Measurements from ENCODE around the gene ANKS1B. TPM values are rescaled to one million over a fixed set of nuclear protein-coding genes. Genes with fewer than 3 reads are reported as not detected.

Gene ANKS1B
- total and polyA plus RNA-seq, 7 donors: 0.46 to 7.4 (median 3.6) TPM

DNA sequence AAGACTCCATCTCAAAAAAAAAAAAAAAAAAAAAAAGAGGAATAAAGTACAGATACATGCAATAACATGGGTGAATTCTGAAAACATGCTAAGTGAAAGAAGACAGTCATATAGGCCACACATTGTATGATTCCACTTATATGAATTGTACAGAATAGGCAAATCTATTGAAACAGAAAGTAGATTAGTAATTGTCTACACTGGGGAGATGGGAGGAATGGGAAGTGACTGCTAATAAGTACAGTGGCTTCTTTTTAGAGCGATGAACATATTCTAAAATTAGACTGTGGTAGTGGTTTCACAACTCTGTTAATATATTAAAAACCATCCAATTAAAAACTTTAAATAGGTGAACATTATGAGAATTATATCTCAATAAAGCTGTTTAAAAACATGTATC, 74.4 kb downstream of the ANKS1B start:
- 16 to 47% (median 21%) methylated on average over 1 of the region's 1 CpG for WGBS, 3 donors
- H3K27me3 ChIP-seq (ENCODE audit: insufficient read depth in 3 of 3, low read length in 2 of 3): no peaks in the 10 kb centered on the region
- peak overlapping the region; percentile 42 for H3K4me3 ChIP-seq
- no peaks in the 10 kb centered on the region for H3K9me3 ChIP-seq
- H3K27ac ChIP-seq: peak overlapping the region; percentile 58
- intact Hi-C loops (cut with DNase I): no loop called here
- DNase-seq: no peak
- no peak for TF ChIP-seq CTCF (IDR thresholded peaks at IDR 0.05)
- peak; percentile 59 to 83 (median 76) for ATAC-seq
- H3K36me3 ChIP-seq (ENCODE audit: insufficient read depth in 1 of 2, low read depth in 1 of 2): no peaks in the 10 kb centered on the region
- H3K4me1 ChIP-seq: no peaks in the 10 kb centered on the region

DNA sequence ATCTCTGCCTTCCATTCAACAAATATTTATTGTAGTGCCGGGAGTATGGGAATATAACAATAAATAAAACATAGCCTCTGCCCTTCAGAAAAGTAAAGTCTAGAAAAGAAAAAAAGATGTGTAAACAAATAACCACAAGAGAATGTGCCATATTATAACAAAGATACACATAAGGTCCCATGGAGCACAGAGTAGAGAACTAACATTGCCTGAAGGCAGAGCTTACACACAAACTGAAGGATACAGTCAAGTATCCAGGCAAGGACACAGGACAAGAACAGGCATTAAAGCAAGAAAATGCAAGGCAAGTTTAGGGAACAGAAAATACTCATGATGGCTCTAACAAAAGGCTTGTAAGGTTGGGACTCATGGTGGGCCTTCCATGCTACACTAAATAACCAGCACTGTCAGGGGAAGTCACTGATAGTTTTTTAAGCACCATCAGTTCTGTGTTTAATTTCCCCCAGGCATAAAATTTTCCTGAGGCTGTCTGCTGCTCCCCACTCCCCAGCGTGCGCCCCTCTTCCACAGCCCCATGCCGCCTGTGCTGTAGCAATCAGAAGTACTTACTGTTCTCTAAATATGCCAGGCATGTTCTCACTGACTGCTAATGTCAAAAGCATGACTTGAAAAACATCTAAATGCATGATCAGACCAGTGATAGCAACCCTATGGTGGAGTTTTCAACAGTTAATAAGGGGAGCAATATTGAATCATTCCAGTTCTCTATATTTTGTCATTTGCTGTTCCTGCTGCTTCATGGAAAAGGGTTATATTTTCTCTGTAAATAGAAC, 77.8 kb downstream of the ANKS1B start:
- H3K27me3 ChIP-seq (ENCODE audit: insufficient read depth in 3 of 3, low read length in 2 of 3): no peaks in the 10 kb centered on the region
- H3K36me3 ChIP-seq (ENCODE audit: insufficient read depth in 1 of 2, low read depth in 1 of 2): no peaks in the 10 kb centered on the region
- no peaks in the 10 kb centered on the region for H3K9me3 ChIP-seq
- intact Hi-C loops (cut with DNase I): no loop called here
- ATAC-seq (no peak), DNase-seq (no peak)
- WGBS, 3 donors: 47 to 64% (median 58%) methylated on average over 4 of the region's 4 CpGs
- TF ChIP-seq CTCF (IDR thresholded peaks at IDR 0.05): no peak
- H3K4me1 ChIP-seq: no peaks in the 10 kb centered on the region
- no peak overlapping the region for H3K4me3 ChIP-seq
- H3K27ac ChIP-seq: no peak overlapping the region

GRCh38 chr12:99901181-99901580, 83.6 kb downstream of the ANKS1B start:
- no peak overlapping the region for H3K27ac ChIP-seq
- no peak overlapping the region for H3K4me3 ChIP-seq
- H3K36me3 ChIP-seq (ENCODE audit: insufficient read depth in 1 of 2, low read depth in 1 of 2): no peaks in the 10 kb centered on the region
- H3K9me3 ChIP-seq: no peaks in the 10 kb centered on the region
- 14 to 22% (median 16%) methylated on average over 2 of the region's 2 CpGs for WGBS, 3 donors
- DNase-seq (no peak), ATAC-seq (no peak)
- H3K27me3 ChIP-seq (ENCODE audit: insufficient read depth in 3 of 3, low read length in 2 of 3): no peaks in the 10 kb centered on the region
- intact Hi-C loops (cut with DNase I): no loop called here
- no peaks in the 10 kb centered on the region for H3K4me1 ChIP-seq
- TF ChIP-seq CTCF (IDR thresholded peaks at IDR 0.05): no peak

GRCh38 chr12:99898645-99899044, 86.1 kb downstream of the ANKS1B start:
- ATAC-seq: no peak
- TF ChIP-seq CTCF (IDR thresholded peaks at IDR 0.05): no peak
- no peaks in the 10 kb centered on the region for H3K27me3 ChIP-seq (ENCODE audit: insufficient read depth in 3 of 3, low read length in 2 of 3)
- no peak overlapping the region for H3K27ac ChIP-seq
- WGBS, 3 donors: 73 to 90% (median 84%) methylated on average over 5 of the region's 5 CpGs
- no peaks in the 10 kb centered on the region for H3K9me3 ChIP-seq
- H3K4me1 ChIP-seq: no peaks in the 10 kb centered on the region
- intact Hi-C loops (cut with DNase I): loop anchor here in 1 of 2 donors (10.0 kb wide), 1 partner anchor 1186 kb away; no protein-coding TSS in a partner anchor
- no peaks in the 10 kb centered on the region for H3K36me3 ChIP-seq (ENCODE audit: insufficient read depth in 1 of 2, low read depth in 1 of 2)
- no peak overlapping the region for H3K4me3 ChIP-seq
- DNase-seq: no peak

DNA sequence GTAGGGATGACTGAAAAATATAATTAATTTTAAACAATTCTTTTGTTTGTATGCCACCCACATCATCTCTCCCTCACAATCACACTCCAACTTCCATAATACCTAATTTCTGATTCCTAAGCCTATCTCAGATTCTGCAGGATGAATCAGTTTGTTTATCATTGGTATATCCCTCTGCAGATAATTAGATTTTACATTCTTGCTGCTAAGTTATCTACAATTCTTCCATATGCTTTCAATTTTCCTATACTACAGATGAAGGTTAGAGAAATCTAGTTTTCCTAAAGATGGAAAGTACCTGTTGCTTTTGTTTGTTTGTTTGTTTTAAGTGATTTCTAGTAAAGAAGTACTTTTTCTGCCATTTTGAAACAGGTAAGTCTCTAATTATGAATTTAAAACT, 105.3 kb downstream of the ANKS1B start:
- no peak for DNase-seq
- Histone ChIP-seq H3K36me3 (ENCODE audit: insufficient read depth in 1 of 2, low read depth in 1 of 2) (no peaks in the 10 kb centered on the region), H3K27me3 (ENCODE audit: insufficient read depth in 3 of 3, low read length in 2 of 3) (no peaks in the 10 kb centered on the region), H3K27ac (no peak overlapping the region), H3K9me3 (no peaks in the 10 kb centered on the region), H3K4me1 (no peaks in the 10 kb centered on the region), H3K4me3 (no peak overlapping the region)
- no peak for ATAC-seq
- TF ChIP-seq CTCF (IDR thresholded peaks at IDR 0.05): no peak
- intact Hi-C loops (cut with DNase I): no loop called here
